GM23248 (cell line): ENCODE data around the gene IQSEC1.

Experiments used
- EZH2 ChIP-seq: fragments of 200-600 bp; sonication (generic); IDR thresholded peaks from 2 replicates; pipeline ENCODE4 v1.6.1; 2018; ENCODE audit warnings: antibody characterized with exemption, mild to moderate bottlenecking; ENCODE audit not compliant: insufficient read depth, poor library complexity, severe bottlenecking
- EZH2phosphoT487 ChIP-seq: fragments of 200-600 bp; sonication (generic); IDR thresholded peaks from 2 replicates; pipeline ENCODE4 v1.6.1; 2018; ENCODE audit warnings: antibody characterized with exemption, moderate library complexity, mild to moderate bottlenecking, low read depth; ENCODE audit not compliant: insufficient read depth

- TF ChIP-seq EZH2phosphoT487 (no peak), EZH2 (no peak)
Observed at GRCh38 chr3:12907729-12908128, 165.5 kb downstream of the IQSEC1 start.
